Breast epithelium (tissue), 3 donors: Measurements from ENCODE around the gene PSD2.

Experiments used
- CTCF ChIP-seq, 3 donors: fragments of 450-650 bp; IDR thresholded peaks; one replicate each; pipeline ENCODE4 v1.5.1; 2016 to 2017; ENCODE audit warnings: antibody characterized with exemption in 3 of 3, mild to moderate bottlenecking in 3 of 3, moderate library complexity in 3 of 3
- POLR2AphosphoS5 ChIP-seq, 3 donors: sonication (generic); formaldehyde crosslinking; IDR thresholded peaks; one replicate each; pipeline ENCODE4 v1.6.1; 2017; ENCODE audit warnings: antibody characterized with exemption in 3 of 3

- TF ChIP-seq POLR2AphosphoS5 (IDR thresholded peaks at IDR 0.05) (no peak), CTCF (IDR thresholded peaks at IDR 0.05) (no peak)
Measured at GRCh38 chr5:139850423-139851016, 54.9 kb downstream of the PSD2 start.
